Neural cell (in vitro differentiated cells): ENCODE results near the gene PADI3.

ENCODE experiments used
- EP300 ChIP-seq: fragments of 450-650 bp; conservative IDR thresholded peaks from 2 replicates; pipeline ENCODE4 v1.6.1; 2014; ENCODE audit warnings: antibody characterized with exemption, mild to moderate bottlenecking, moderate library complexity; ENCODE audit not compliant: poor library complexity, severe bottlenecking
- EZH2 ChIP-seq: fragments of 200-600, 300-800 bp; shearing (Covaris generic), sonication (generic); IDR thresholded peaks from 2 replicates; pipeline ENCODE4 v1.6.1; 2014; ENCODE audit warnings: antibody characterized with exemption, low read length, borderline replicate concordance, mild to moderate bottlenecking; ENCODE audit not compliant: insufficient read depth, poor library complexity, severe bottlenecking
- RAD21 ChIP-seq: fragments of 450-650 bp; conservative IDR thresholded peaks from 2 replicates; pipeline ENCODE4 v1.6.1; 2014; ENCODE audit warnings: antibody characterized with exemption, mild to moderate bottlenecking, moderate library complexity
- SMC3 ChIP-seq: fragments of 450-650 bp; conservative IDR thresholded peaks from 2 replicates; pipeline ENCODE4 v1.6.1; 2014; ENCODE audit warnings: antibody characterized with exemption, mild to moderate bottlenecking, moderate library complexity; ENCODE audit not compliant: poor library complexity
- TF ChIP-seq, protein P1 (sequence below): IDR thresholded peaks from 2 replicates; pipeline ENCODE4 v1.6.1; 2012; ENCODE audit warnings: borderline replicate concordance
- TF ChIP-seq, protein P2 (sequence below): fragments of 450-650 bp; IDR thresholded peaks from 2 replicates; pipeline ENCODE4 v1.5.1; 2014; ENCODE audit warnings: antibody characterized with exemption, mild to moderate bottlenecking, moderate library complexity; ENCODE audit not compliant: poor library complexity, severe bottlenecking

DNA sequence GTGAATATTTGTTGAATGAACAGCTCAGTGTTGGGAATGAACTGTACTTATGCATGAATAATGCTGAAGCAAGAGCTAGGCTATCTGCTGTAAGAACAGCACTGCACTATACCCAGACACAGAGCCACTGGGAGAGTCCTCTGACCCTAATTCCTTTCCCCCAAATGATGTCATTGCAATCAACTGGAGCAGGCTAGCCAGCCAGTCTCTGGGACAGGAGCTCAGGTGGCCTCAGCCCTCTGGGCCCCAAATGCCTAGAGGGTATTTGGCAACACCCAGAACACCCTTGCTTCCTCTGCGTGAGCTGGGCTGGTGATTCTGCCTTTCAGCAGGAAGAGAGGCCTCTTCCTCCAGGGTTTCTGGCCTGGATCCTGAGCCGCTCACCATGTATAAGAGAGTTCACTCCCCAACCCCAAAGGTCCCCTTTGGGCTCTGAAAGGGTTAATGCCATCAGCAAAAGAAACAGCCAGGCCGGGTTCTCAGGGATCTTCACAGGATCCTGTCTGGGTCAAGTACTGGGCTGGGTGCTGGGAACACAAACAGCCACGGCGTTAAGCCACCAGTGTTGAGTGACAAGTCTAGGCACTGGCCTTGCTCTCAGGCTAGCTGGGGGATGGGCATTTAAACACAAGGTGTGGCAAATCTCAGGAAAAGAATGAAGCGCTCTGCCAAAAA is 55.4 kb downstream of the PADI3 start:
- TF ChIP-seq, protein P1, sequence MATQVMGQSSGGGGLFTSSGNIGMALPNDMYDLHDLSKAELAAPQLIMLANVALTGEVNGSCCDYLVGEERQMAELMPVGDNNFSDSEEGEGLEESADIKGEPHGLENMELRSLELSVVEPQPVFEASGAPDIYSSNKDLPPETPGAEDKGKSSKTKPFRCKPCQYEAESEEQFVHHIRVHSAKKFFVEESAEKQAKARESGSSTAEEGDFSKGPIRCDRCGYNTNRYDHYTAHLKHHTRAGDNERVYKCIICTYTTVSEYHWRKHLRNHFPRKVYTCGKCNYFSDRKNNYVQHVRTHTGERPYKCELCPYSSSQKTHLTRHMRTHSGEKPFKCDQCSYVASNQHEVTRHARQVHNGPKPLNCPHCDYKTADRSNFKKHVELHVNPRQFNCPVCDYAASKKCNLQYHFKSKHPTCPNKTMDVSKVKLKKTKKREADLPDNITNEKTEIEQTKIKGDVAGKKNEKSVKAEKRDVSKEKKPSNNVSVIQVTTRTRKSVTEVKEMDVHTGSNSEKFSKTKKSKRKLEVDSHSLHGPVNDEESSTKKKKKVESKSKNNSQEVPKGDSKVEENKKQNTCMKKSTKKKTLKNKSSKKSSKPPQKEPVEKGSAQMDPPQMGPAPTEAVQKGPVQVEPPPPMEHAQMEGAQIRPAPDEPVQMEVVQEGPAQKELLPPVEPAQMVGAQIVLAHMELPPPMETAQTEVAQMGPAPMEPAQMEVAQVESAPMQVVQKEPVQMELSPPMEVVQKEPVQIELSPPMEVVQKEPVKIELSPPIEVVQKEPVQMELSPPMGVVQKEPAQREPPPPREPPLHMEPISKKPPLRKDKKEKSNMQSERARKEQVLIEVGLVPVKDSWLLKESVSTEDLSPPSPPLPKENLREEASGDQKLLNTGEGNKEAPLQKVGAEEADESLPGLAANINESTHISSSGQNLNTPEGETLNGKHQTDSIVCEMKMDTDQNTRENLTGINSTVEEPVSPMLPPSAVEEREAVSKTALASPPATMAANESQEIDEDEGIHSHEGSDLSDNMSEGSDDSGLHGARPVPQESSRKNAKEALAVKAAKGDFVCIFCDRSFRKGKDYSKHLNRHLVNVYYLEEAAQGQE, result no peak
- TF ChIP-seq, protein P2, sequence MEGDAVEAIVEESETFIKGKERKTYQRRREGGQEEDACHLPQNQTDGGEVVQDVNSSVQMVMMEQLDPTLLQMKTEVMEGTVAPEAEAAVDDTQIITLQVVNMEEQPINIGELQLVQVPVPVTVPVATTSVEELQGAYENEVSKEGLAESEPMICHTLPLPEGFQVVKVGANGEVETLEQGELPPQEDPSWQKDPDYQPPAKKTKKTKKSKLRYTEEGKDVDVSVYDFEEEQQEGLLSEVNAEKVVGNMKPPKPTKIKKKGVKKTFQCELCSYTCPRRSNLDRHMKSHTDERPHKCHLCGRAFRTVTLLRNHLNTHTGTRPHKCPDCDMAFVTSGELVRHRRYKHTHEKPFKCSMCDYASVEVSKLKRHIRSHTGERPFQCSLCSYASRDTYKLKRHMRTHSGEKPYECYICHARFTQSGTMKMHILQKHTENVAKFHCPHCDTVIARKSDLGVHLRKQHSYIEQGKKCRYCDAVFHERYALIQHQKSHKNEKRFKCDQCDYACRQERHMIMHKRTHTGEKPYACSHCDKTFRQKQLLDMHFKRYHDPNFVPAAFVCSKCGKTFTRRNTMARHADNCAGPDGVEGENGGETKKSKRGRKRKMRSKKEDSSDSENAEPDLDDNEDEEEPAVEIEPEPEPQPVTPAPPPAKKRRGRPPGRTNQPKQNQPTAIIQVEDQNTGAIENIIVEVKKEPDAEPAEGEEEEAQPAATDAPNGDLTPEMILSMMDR, result no peak
- TF ChIP-seq EZH2 (no peak), EP300 (no peak), RAD21 (no peak), SMC3 (no peak)
